ENCODE data around the gene SOS1.
A peak's percentile ranks its signal among the peaks of the same experiment; 100 is the strongest.

SOS1 gene

GRCh38 chr2:39120771-39121522 is at the start of gene SOS1:
Gene SOS1 (minus strand): TSS chr2:39121051. CDS start chr2:39120422, 629 bp downstream.
- peaks cover 60% of the 10 kb centered on the region for H3K4me1 ChIP-seq (ENCODE audit: control insufficient read depth, low read length)
- TF ChIP-seq EZH2phosphoT487 (IDR thresholded peaks at IDR 0.05; ENCODE audit: borderline replicate concordance, low read length): no peak
- TF ChIP-seq CTCF (IDR thresholded peaks at IDR 0.05; ENCODE audit: low read depth, low read length, poor library complexity, severe bottlenecking): no peak

GRCh38 chr2:39164089-39164488 is 43.2 kb upstream of the SOS1 start:
- Histone ChIP-seq H3F3A (ENCODE audit: control insufficient read depth, insufficient read depth) (no peaks in the 10 kb centered on the region), H3K4me3 (ENCODE audit: low read length) (no peak overlapping the region), H3K27ac (ENCODE audit: low read depth, low read length) (no peak overlapping the region)

More at GRCh38 chr2:39120771-39121522, at the start of gene SOS1:
- H3K4me2 ChIP-seq (ENCODE audit: low read length): peak within 1 kb of the TSS; percentile 74
- no peaks in the 10 kb centered on the region for H3K9me3 ChIP-seq (ENCODE audit: control insufficient read depth, insufficient read depth, low read length)
- H3K4me3 ChIP-seq (ENCODE audit: low read length): peak within 1 kb of the TSS; percentile 85
- H3K9me2 ChIP-seq (replicated peaks; ENCODE audit: control insufficient read depth, low read length): no peaks in the 10 kb centered on the region
- peak within 1 kb of the TSS; percentile 66 for H3K27ac ChIP-seq (ENCODE audit: low read depth, low read length)
- H4K20me1 ChIP-seq (ENCODE audit: control insufficient read depth, insufficient read depth, low read depth, low read length): peaks cover 10% of the 10 kb centered on the region; the same call in 1 of the 2 replicates
- peaks cover 35% of the 10 kb centered on the region for H3K36me3 ChIP-seq (ENCODE audit: control insufficient read depth, low read length)
- H3F3A ChIP-seq (ENCODE audit: control insufficient read depth, insufficient read depth): peaks cover 7% of the 10 kb centered on the region
- no peaks in the 10 kb centered on the region for H3K27me3 ChIP-seq (ENCODE audit: control insufficient read depth, low read length)
- peaks cover 65% of the 10 kb centered on the region for H3K79me2 ChIP-seq (ENCODE audit: control insufficient read depth, low read length)

GRCh38 chr2:39160982-39161381 is 40.1 kb upstream of the SOS1 start:
- no peaks in the 10 kb centered on the region for H3F3A ChIP-seq (ENCODE audit: control insufficient read depth, insufficient read depth)
- H3K4me3 ChIP-seq (ENCODE audit: low read length): no peak overlapping the region
- no peak overlapping the region for H3K4me2 ChIP-seq (ENCODE audit: low read length)
- no peaks in the 10 kb centered on the region for H3K27me3 ChIP-seq (ENCODE audit: control insufficient read depth, low read length)
- no peaks in the 10 kb centered on the region for H3K9me2 ChIP-seq (replicated peaks; ENCODE audit: control insufficient read depth, low read length)
- TF ChIP-seq CTCF (IDR thresholded peaks at IDR 0.05; ENCODE audit: low read depth, low read length, poor library complexity, severe bottlenecking) (no peak), EZH2phosphoT487 (IDR thresholded peaks at IDR 0.05; ENCODE audit: borderline replicate concordance, low read length) (no peak)
- H3K36me3 ChIP-seq (ENCODE audit: control insufficient read depth, low read length): no peaks in the 10 kb centered on the region
- no peaks in the 10 kb centered on the region for H3K79me2 ChIP-seq (ENCODE audit: control insufficient read depth, low read length)
- no peaks in the 10 kb centered on the region for H4K20me1 ChIP-seq (ENCODE audit: control insufficient read depth, insufficient read depth, low read depth, low read length)
- no peaks in the 10 kb centered on the region for H3K4me1 ChIP-seq (ENCODE audit: control insufficient read depth, low read length)
- no peak overlapping the region for H3K27ac ChIP-seq (ENCODE audit: low read depth, low read length)
- H3K9me3 ChIP-seq (ENCODE audit: control insufficient read depth, insufficient read depth, low read length): no peaks in the 10 kb centered on the region

More at GRCh38 chr2:39164089-39164488, 43.2 kb upstream of the SOS1 start:
- H3K9me3 ChIP-seq (ENCODE audit: control insufficient read depth, insufficient read depth, low read length): no peaks in the 10 kb centered on the region
- no peak overlapping the region for H3K4me2 ChIP-seq (ENCODE audit: low read length)
- H3K79me2 ChIP-seq (ENCODE audit: control insufficient read depth, low read length): no peaks in the 10 kb centered on the region
- no peaks in the 10 kb centered on the region for H3K27me3 ChIP-seq (ENCODE audit: control insufficient read depth, low read length)
- no peak for TF ChIP-seq CTCF (IDR thresholded peaks at IDR 0.05; ENCODE audit: low read depth, low read length, poor library complexity, severe bottlenecking)
- no peak for TF ChIP-seq EZH2phosphoT487 (IDR thresholded peaks at IDR 0.05; ENCODE audit: borderline replicate concordance, low read length)
- H3K9me2 ChIP-seq (replicated peaks; ENCODE audit: control insufficient read depth, low read length): no peaks in the 10 kb centered on the region
- H4K20me1 ChIP-seq (ENCODE audit: control insufficient read depth, insufficient read depth, low read depth, low read length): no peaks in the 10 kb centered on the region
- no peaks in the 10 kb centered on the region for H3K4me1 ChIP-seq (ENCODE audit: control insufficient read depth, low read length)
- H3K36me3 ChIP-seq (ENCODE audit: control insufficient read depth, low read length): no peaks in the 10 kb centered on the region
